Mammary epithelial cell (primary cell): ENCODE measurements around the gene CTNNB1.

Source experiments
- CTCF ChIP-seq, 2 donors: IDR thresholded peaks in 1 of 2; conservative IDR thresholded peaks in 1 of 2; 2 replicates each; pipeline ENCODE4 v1.5.1; 2011 to 2012; ENCODE audit warnings: inconsistent platforms in 2 of 2, low read length in 2 of 2, mild to moderate bottlenecking in 2 of 2, control low read depth in 1 of 2, low read depth in 1 of 2; ENCODE audit not compliant: insufficient read depth in 1 of 2; ENCODE audit errors: extremely low read depth in 1 of 2
- EZH2 ChIP-seq: IDR thresholded peaks from 2 replicates; pipeline ENCODE4 v1.6.1; 2012; ENCODE audit warnings: low read length, inconsistent platforms, borderline replicate concordance

- TF ChIP-seq CTCF (conservative IDR thresholded peaks at IDR 0.05 in 1 of 2, IDR thresholded peaks at IDR 0.05 in 1 of 2; ENCODE audit: extremely low read depth in 1 of 2, insufficient read depth in 1 of 2, low read depth in 1 of 2, low read length in 2 of 2) (no peak), EZH2 (no peak)
Measured at GRCh38 chr3:41216422-41216821, 17.1 kb downstream of the CTNNB1 start.
